HEK293 (cell line): ENCODE results near the gene LRRC23.

Experiments used
- CTCF ChIA-PET: fragments of 350-600 bp; formaldehyde crosslinking; extraction: SDS; loops from one replicate; lab custom pipeline; 2021; ENCODE audit warnings: antibody characterized with exemption; lab: Yijun Ruan, JAX
- POLR2A ChIA-PET: fragments of 300-600 bp; formaldehyde crosslinking; extraction: SDS; loops from one replicate; lab custom pipeline; 2020; ENCODE audit warnings: antibody characterized with exemption, inconsistent platforms; lab: Yijun Ruan, JAX
- H3K27ac ChIP-seq: fragments of 200-500 bp; sonication (Bioruptor generic); 2 replicates; pipeline ENCODE4 v1.5.1; 2014; ENCODE audit warnings: low read depth, low read length, control low read depth, inconsistent platforms; ENCODE audit errors: extremely low read depth
- H3K36me3 ChIP-seq, 2 experiments: fragments of 200-500 bp in 1 of 2; sonication (Bioruptor generic) in 1 of 2; 1 replicate in 1 of 2; 2 replicates in 1 of 2; pipeline ENCODE4 v1.5.1; 2014 to 2017; ENCODE audit warnings: inconsistent platforms in 2 of 2, low read length in 2 of 2; ENCODE audit not compliant: control insufficient read depth in 2 of 2, insufficient read depth in 1 of 2
- H3K4me1 ChIP-seq: fragments of 200-500 bp; sonication (Bioruptor generic); 2 replicates; pipeline ENCODE4 v1.5.1; 2014; ENCODE audit warnings: mild to moderate bottlenecking, low read length, inconsistent platforms; ENCODE audit not compliant: control insufficient read depth, insufficient read depth
- H3K4me3 ChIP-seq: 2 replicates; pipeline ENCODE4 v1.5.1; 2011; ENCODE audit warnings: low read depth, mild to moderate bottlenecking, control low read depth, low read length, moderate library complexity
- H3K9me3 ChIP-seq: fragments of 200-500 bp; sonication (Bioruptor generic); 2 replicates; pipeline ENCODE4 v1.5.1; 2014; ENCODE audit warnings: low read depth, low read length, inconsistent platforms; ENCODE audit not compliant: control insufficient read depth, insufficient read depth
- IKZF3 ChIP-seq: fragments of 450-650 bp; IDR thresholded peaks from 2 replicates; pipeline ENCODE4 v1.5.0; 2018; ENCODE audit warnings: missing biosample characterization, mild to moderate bottlenecking, missing genetic modification characterization, moderate library complexity
- SP7 ChIP-seq: fragments of 450-650 bp; formaldehyde crosslinking; IDR thresholded peaks from 2 replicates; pipeline ENCODE4 v1.5.1; 2016; ENCODE audit warnings: missing biosample characterization, missing genetic modification characterization
- TCF7L2 ChIP-seq: IDR thresholded peaks from 2 replicates; pipeline ENCODE4 v1.6.1; 2011; ENCODE audit warnings: low read depth, mild to moderate bottlenecking, inconsistent platforms, low read length, moderate library complexity, borderline replicate concordance
- ZNF132 ChIP-seq: fragments of 450-650 bp; formaldehyde crosslinking; IDR thresholded peaks from 2 replicates; pipeline ENCODE4 v1.5.1; 2017; ENCODE audit warnings: missing biosample characterization, missing genetic modification characterization, borderline replicate concordance
- ZNF146 ChIP-seq: fragments of 450-650 bp; formaldehyde crosslinking; IDR thresholded peaks from 2 replicates; pipeline ENCODE4 v1.5.1; 2016; ENCODE audit warnings: missing biosample characterization, missing genetic modification characterization
- ZNF211 ChIP-seq: fragments of 450-650 bp; formaldehyde crosslinking; IDR thresholded peaks from 2 replicates; pipeline ENCODE4 v1.5.1; 2016; ENCODE audit warnings: low read depth, missing biosample characterization, missing genetic modification characterization
- ZNF239 ChIP-seq: fragments of 450-650 bp; formaldehyde crosslinking; IDR thresholded peaks from 2 replicates; pipeline ENCODE4 v1.5.1; 2016; ENCODE audit warnings: missing biosample characterization, missing genetic modification characterization
- ZNF398 ChIP-seq: fragments of 450-650 bp; formaldehyde crosslinking; IDR thresholded peaks from 2 replicates; pipeline ENCODE4 v1.5.1; 2017; ENCODE audit warnings: missing biosample characterization, missing genetic modification characterization
- ZNF416 ChIP-seq: fragments of 450-650 bp; formaldehyde crosslinking; IDR thresholded peaks from 2 replicates; pipeline ENCODE4 v1.5.1; 2016; ENCODE audit warnings: missing biosample characterization, missing genetic modification characterization
- ZNF585B ChIP-seq: fragments of 450-650 bp; formaldehyde crosslinking; IDR thresholded peaks from 2 replicates; pipeline ENCODE4 v1.5.1; 2016; ENCODE audit warnings: missing biosample characterization, missing genetic modification characterization
- ZNF623 ChIP-seq: fragments of 450-650 bp; formaldehyde crosslinking; IDR thresholded peaks from 2 replicates; pipeline ENCODE4 v1.5.1; 2016; ENCODE audit warnings: missing biosample characterization, missing genetic modification characterization
- TF ChIP-seq, protein P1 (sequence below): fragments of 450-650 bp; formaldehyde crosslinking; IDR thresholded peaks from 2 replicates; pipeline ENCODE4 v1.5.1; 2016; ENCODE audit warnings: missing biosample characterization, missing genetic modification characterization

Gene LRRC23

GRCh38 chr12:6937481-6938352, 33.1 kb downstream of the LRRC23 start (continued):
- TF ChIP-seq ZNF623 (tag by site-specific recombination) (no peak), ZNF239 (tag by site-specific recombination) (no peak)
- TF ChIP-seq, all 188 proteins: peak for 77

GRCh38 chr12:6938353-6939190, 34.0 kb downstream of the LRRC23 start:
- Histone ChIP-seq H3K4me3 (peak overlapping the region; percentile 13), H3K36me3 (peaks cover 28 to 66% of the 10 kb centered on the region in 2 experiments), H3K9me3 (no peaks in the 10 kb centered on the region), H3K4me1 (peaks cover 6% of the 10 kb centered on the region), H3K27ac (peak overlapping the region; percentile 25; the same call in 1 of the 2 replicates)
- TF ChIP-seq TCF7L2 = no peak
- TF ChIP-seq, protein P1, sequence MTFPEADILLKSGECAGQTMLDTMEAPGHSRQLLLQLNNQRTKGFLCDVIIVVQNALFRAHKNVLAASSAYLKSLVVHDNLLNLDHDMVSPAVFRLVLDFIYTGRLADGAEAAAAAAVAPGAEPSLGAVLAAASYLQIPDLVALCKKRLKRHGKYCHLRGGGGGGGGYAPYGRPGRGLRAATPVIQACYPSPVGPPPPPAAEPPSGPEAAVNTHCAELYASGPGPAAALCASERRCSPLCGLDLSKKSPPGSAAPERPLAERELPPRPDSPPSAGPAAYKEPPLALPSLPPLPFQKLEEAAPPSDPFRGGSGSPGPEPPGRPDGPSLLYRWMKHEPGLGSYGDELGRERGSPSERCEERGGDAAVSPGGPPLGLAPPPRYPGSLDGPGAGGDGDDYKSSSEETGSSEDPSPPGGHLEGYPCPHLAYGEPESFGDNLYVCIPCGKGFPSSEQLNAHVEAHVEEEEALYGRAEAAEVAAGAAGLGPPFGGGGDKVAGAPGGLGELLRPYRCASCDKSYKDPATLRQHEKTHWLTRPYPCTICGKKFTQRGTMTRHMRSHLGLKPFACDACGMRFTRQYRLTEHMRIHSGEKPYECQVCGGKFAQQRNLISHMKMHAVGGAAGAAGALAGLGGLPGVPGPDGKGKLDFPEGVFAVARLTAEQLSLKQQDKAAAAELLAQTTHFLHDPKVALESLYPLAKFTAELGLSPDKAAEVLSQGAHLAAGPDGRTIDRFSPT = peak; percentile 16; the same call in 1 of the 2 replicates
- ChIA-PET CTCF (interaction anchor here (0.6 to 4.9 kb wide), 15 partner anchors 8 to 454 kb away, joined by 3 to 53 read pairs (median 5); partner anchors contain the start of genes CDCA3, SPSB2 and USP5), POLR2A (interaction anchor here (0.9 to 4.1 kb wide), 15 partner anchors 8 to 191 kb away, joined by 3 to 45 read pairs (median 5); partner anchors contain the start of genes SPSB2, TPI1 and USP5)

- H3K4me3 ChIP-seq = no peak overlapping the region
- peaks cover 6% of the 10 kb centered on the region for H3K4me1 ChIP-seq
- H3K36me3 ChIP-seq = peaks cover 22 to 60% of the 10 kb centered on the region in 2 experiments
- CTCF ChIA-PET = interaction anchor here (0.9 to 4.9 kb wide), 7 partner anchors 9 to 174 kb away, joined by 3 to 53 read pairs (median 9); partner anchors contain the start of gene SPSB2
- no peaks in the 10 kb centered on the region for H3K9me3 ChIP-seq
- no peak for TF ChIP-seq IKZF3 (tag by site-specific recombination)
- TF ChIP-seq SP7 (tag by site-specific recombination) = no peak
- TF ChIP-seq ZNF585B (tag by site-specific recombination) = no peak
- no peak for TF ChIP-seq ZNF398
- TF ChIP-seq ZNF416 (tag by site-specific recombination) = no peak
- TF ChIP-seq ZNF146 (tag by site-specific recombination) = no peak
- no peak for TF ChIP-seq ZNF211 (tag by site-specific recombination)
- no peak for TF ChIP-seq ZNF132 (tag by site-specific recombination)
- H3K27ac ChIP-seq = no peak overlapping the region
- POLR2A ChIA-PET = interaction anchor here (1.3 to 4.1 kb wide), 4 partner anchors 10 to 70 kb away, joined by 4 to 45 read pairs (median 14); partner anchors contain the start of genes SPSB2 and TPI1
Measured at GRCh38 chr12:6939191-6939540, 34.5 kb downstream of the LRRC23 start.
